Liver (tissue), 9 donors: Measurements from ENCODE around the gene MYH11. TPM values are rescaled to one million over a fixed set of nuclear protein-coding genes. Genes with fewer than 3 reads are reported as not detected.

Experiments
- DNase-seq: peaks from one replicate; pipeline ENCODE4 v3.0.0-alpha.2; 2017; ENCODE audit warnings: low spot score
- H3K27ac ChIP-seq, 2 donors: one replicate each; pipeline ENCODE4 v1.7.0; 2013; ENCODE audit warnings: inconsistent platforms in 2 of 2, low read length in 2 of 2, control low read depth in 1 of 2, low read depth in 1 of 2, mild to moderate bottlenecking in 1 of 2
- H3K27me3 ChIP-seq, 4 donors: one replicate each; pipeline versions ENCODE4 v1.6.1 to v1.7.0; 2013; ENCODE audit warnings: low read length in 3 of 4, inconsistent platforms in 1 of 4, mild to moderate bottlenecking in 1 of 4, moderate library complexity in 1 of 4; ENCODE audit not compliant: control insufficient read depth in 4 of 4, insufficient read depth in 4 of 4
- H3K36me3 ChIP-seq, 4 donors: one replicate each; pipeline versions ENCODE4 v1.6.1 to v1.7.0; 2013; ENCODE audit warnings: low read length in 3 of 4, mild to moderate bottlenecking in 3 of 4, low read depth in 1 of 4, moderate library complexity in 1 of 4; ENCODE audit not compliant: control insufficient read depth in 4 of 4, insufficient read depth in 3 of 4
- H3K4me1 ChIP-seq, 4 donors: one replicate each; pipeline versions ENCODE4 v1.6.1 to v1.7.0; 2013; ENCODE audit warnings: low read length in 3 of 4, mild to moderate bottlenecking in 3 of 4, moderate library complexity in 1 of 4; ENCODE audit not compliant: control insufficient read depth in 4 of 4, insufficient read depth in 4 of 4
- H3K4me3 ChIP-seq, 3 donors: one replicate each; pipeline versions ENCODE4 v1.6.1 to v1.7.0; 2013; ENCODE audit warnings: low read length in 3 of 3, control low read depth in 1 of 3, low read depth in 1 of 3, mild to moderate bottlenecking in 1 of 3
- H3K9ac ChIP-seq, 2 donors: one replicate each; pipeline ENCODE4 v1.7.0; 2013; ENCODE audit warnings: low read length in 2 of 2, mild to moderate bottlenecking in 2 of 2, moderate library complexity in 2 of 2, control low read depth in 1 of 2, low read depth in 1 of 2
- H3K9me3 ChIP-seq, 4 donors: one replicate each; pipeline versions ENCODE4 v1.6.1 to v1.7.0; 2013; ENCODE audit warnings: low read length in 3 of 4; ENCODE audit not compliant: control insufficient read depth in 4 of 4
- EGR1 ChIP-seq, 2 donors: IDR thresholded peaks; 2 replicates each; pipeline ENCODE4 v1.6.1; 2016 to 2018; ENCODE audit warnings: antibody characterized with exemption in 2 of 2, low read depth in 2 of 2
- FOXA1 ChIP-seq: IDR thresholded peaks from 2 replicates; pipeline ENCODE4 v1.6.1; 2016; ENCODE audit warnings: antibody characterized with exemption
- FOXA2 ChIP-seq: IDR thresholded peaks from 2 replicates; pipeline ENCODE4 v1.6.1; 2016; ENCODE audit warnings: antibody characterized with exemption
- GABPA ChIP-seq, 2 donors: IDR thresholded peaks in 1 of 2; conservative IDR thresholded peaks in 1 of 2; 2 replicates each; pipeline ENCODE4 v1.6.1; 2016; ENCODE audit warnings: antibody characterized with exemption in 2 of 2, mild to moderate bottlenecking in 1 of 2, moderate library complexity in 1 of 2
- HNF4A ChIP-seq, 2 donors: conservative IDR thresholded peaks; 2 replicates each; pipeline ENCODE4 v1.6.1; 2016; ENCODE audit warnings: antibody characterized with exemption in 2 of 2, mild to moderate bottlenecking in 2 of 2
- HNF4G ChIP-seq: IDR thresholded peaks from 2 replicates; pipeline ENCODE4 v1.6.1; 2016; ENCODE audit warnings: antibody characterized with exemption
- JUND ChIP-seq, 2 donors: IDR thresholded peaks; 2 replicates each; pipeline ENCODE4 v1.6.1; 2016; ENCODE audit warnings: antibody characterized with exemption in 2 of 2
- NR2F2 ChIP-seq: IDR thresholded peaks from 2 replicates; pipeline ENCODE4 v1.6.1; 2016; ENCODE audit warnings: antibody characterized with exemption
- REST ChIP-seq: IDR thresholded peaks from 2 replicates; pipeline ENCODE4 v1.6.1; 2016; ENCODE audit warnings: antibody characterized with exemption, mild to moderate bottlenecking
- RXRA ChIP-seq, 2 donors: IDR thresholded peaks; 2 replicates each; pipeline ENCODE4 v1.6.1; 2017 to 2018; ENCODE audit warnings: antibody characterized with exemption in 2 of 2, mild to moderate bottlenecking in 1 of 2
- SP1 ChIP-seq: IDR thresholded peaks from 2 replicates; pipeline ENCODE4 v1.6.1; 2018; ENCODE audit warnings: antibody characterized with exemption, mild to moderate bottlenecking
- TAF1 ChIP-seq: conservative IDR thresholded peaks from 2 replicates; pipeline ENCODE4 v1.6.1; 2016; ENCODE audit warnings: antibody characterized with exemption, mild to moderate bottlenecking
- YY1 ChIP-seq: IDR thresholded peaks from 2 replicates; pipeline ENCODE4 v1.6.1; 2016; ENCODE audit warnings: antibody characterized with exemption, mild to moderate bottlenecking
- WGBS: extraction: QIAGEN DNeasy Blood & Tissue Kit; methylation state at CpG from one replicate; pipeline ENCODE4 v1.1.7; 2013; 5-methylcytosine and 5-hydroxymethylcytosine counted together
- polyA plus RNA-seq, 2 donors: library from polyadenylated mRNA; stranded (reverse) in 1 of 2; unstranded in 1 of 2; fragments of 200-250 nt in 1 of 2; fragments of >200 nt in 1 of 2; fragmentation: Nextera tagmentation in 1 of 2; extraction: Ambion mirVana in 1 of 2; gene quantifications; one replicate each; pipeline versions ENCODE4 v1.2.1 to v1.2.3, GENCODE V29; 2013 to 2015
- total RNA-seq, 2 donors: library from RNA; depleted of rRNA; stranded (reverse); fragments of >200 nt; gene quantifications; one replicate each; pipeline ENCODE4 v1.2.3, GENCODE V29; 2014
- TF ChIP-seq, protein P1 (sequence below): IDR thresholded peaks from 2 replicates; pipeline ENCODE4 v1.6.1; 2016; ENCODE audit warnings: antibody characterized with exemption
- TF ChIP-seq, protein P2 (sequence below): IDR thresholded peaks from 2 replicates; pipeline ENCODE4 v1.6.1; 2016; ENCODE audit warnings: antibody characterized with exemption
- TF ChIP-seq, protein P3 (sequence below): IDR thresholded peaks from 2 replicates; pipeline ENCODE4 v1.6.1; 2016; ENCODE audit warnings: antibody characterized with exemption
- donor health status: healthy.
- donor health status: healthy.
- donor health status: healthy.
- donor health status: healthy.
- donor health status: healthy.

MYH11 gene
- total and polyA plus RNA-seq, 4 donors = 0.51 to 33.7 (median 4.0) TPM

DNA sequence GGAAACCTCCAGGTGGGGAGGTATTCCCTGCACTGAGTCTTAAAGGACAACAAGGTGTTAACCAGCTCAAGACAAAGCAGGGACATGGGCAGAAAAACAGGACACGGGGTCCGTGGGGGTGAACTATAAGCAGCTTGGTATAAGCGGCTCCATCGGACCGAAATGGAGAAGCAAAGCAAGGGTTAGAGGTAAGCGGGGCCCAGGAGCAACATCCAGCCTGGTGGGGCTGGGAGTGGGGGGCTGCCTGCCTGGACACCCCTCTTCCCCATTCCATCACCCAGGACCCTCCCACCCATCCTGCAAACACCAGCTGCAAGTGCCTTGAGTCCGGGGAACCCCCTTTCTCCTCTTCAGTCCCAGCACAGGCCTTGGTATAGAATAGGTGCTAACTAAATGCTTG is 29.5 kb downstream of the MYH11 start:
- Histone ChIP-seq H3K4me1 (no peaks in the 10 kb centered on the region), H3K9me3 (no peaks in the 10 kb centered on the region), H3K27ac (no peak overlapping the region), H3K9ac (no peak overlapping the region), H3K36me3 (no peaks in the 10 kb centered on the region), H3K27me3 (no peaks in the 10 kb centered on the region), H3K4me3 (no peak overlapping the region)
- no peak for TF ChIP-seq JUND (IDR thresholded peaks at IDR 0.05)
- DNase-seq = no peak
- WGBS = 96% methylated on average over 7 of the region's 7 CpGs

DNA sequence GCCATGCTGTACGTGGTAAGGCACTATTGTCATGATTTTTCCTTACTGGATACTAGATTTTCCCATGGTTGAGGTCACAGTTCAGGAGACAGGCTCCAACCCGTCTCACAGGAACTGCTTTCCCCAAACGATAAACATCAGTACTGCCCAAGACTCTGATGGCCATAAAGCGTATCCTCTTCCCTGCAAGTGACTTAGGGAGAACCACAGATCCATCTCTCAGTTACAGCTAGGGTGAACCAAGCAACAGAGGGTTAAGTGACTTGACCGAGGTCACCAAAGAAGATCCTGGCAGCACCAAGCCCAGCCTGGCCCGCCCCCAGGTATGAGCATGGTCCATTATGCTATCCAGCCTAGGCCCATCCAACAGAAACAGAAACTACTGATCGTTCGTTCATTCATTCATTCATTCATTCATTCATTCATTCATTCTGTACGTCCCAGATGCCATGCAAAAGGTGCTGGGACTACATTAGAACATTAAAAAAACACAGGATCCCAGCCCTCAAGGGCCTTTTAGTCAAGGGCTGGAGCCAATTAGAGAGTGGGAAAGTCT is 31.0 kb downstream of the MYH11 start:
- Histone ChIP-seq H3K9ac (no peak overlapping the region), H3K9me3 (no peaks in the 10 kb centered on the region), H3K4me3 (no peak overlapping the region), H3K27ac (no peak overlapping the region), H3K27me3 (no peaks in the 10 kb centered on the region), H3K4me1 (no peaks in the 10 kb centered on the region), H3K36me3 (no peaks in the 10 kb centered on the region)
- WGBS = 70% methylated on average over 9 of the region's 9 CpGs
- no peak for DNase-seq
- TF ChIP-seq SP1 = no peak
- no peak for TF ChIP-seq GABPA (IDR thresholded peaks at IDR 0.05 in 1 of 2, conservative IDR thresholded peaks at IDR 0.05 in 1 of 2)

DNA sequence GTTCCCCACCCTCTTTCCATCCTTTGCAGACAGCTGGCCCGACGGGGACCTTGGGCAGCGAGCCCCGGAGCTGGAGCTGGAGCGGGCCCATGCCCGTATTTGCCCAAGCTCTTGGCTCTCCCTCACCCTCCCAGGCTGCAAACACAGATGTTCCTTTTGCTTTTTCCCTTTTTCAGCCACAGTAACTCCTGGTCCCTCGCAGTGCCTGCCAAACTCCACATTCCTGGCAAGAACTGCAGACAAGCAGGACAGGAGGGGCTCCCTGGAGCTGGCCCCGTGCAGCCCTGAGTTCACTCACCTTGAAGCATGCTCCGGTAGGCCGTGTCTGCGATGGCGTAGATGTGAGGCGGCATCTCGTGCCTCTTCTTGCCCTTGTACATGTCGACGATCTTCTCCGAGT is 33.9 kb downstream of the MYH11 start:
- Histone ChIP-seq H3K27ac (no peak overlapping the region), H3K4me1 (no peaks in the 10 kb centered on the region), H3K36me3 (no peaks in the 10 kb centered on the region), H3K9ac (no peak overlapping the region), H3K27me3 (no peaks in the 10 kb centered on the region), H3K9me3 (no peaks in the 10 kb centered on the region), H3K4me3 (no peak overlapping the region)
- no peak for DNase-seq
- TF ChIP-seq FOXA1 (no peak), YY1 (no peak), EGR1 (IDR thresholded peaks at IDR 0.05; ENCODE audit: low read depth in 2 of 2) (no peak), JUND (IDR thresholded peaks at IDR 0.05) (no peak), REST (no peak), FOXA2 (no peak), HNF4A (conservative IDR thresholded peaks at IDR 0.05) (no peak), RXRA (IDR thresholded peaks at IDR 0.05) (no peak), NR2F2 (no peak), HNF4G (no peak), TAF1 (no peak)
- TF ChIP-seq, protein P1, sequence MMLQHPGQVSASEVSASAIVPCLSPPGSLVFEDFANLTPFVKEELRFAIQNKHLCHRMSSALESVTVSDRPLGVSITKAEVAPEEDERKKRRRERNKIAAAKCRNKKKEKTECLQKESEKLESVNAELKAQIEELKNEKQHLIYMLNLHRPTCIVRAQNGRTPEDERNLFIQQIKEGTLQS = no peak
- TF ChIP-seq, protein P2, sequence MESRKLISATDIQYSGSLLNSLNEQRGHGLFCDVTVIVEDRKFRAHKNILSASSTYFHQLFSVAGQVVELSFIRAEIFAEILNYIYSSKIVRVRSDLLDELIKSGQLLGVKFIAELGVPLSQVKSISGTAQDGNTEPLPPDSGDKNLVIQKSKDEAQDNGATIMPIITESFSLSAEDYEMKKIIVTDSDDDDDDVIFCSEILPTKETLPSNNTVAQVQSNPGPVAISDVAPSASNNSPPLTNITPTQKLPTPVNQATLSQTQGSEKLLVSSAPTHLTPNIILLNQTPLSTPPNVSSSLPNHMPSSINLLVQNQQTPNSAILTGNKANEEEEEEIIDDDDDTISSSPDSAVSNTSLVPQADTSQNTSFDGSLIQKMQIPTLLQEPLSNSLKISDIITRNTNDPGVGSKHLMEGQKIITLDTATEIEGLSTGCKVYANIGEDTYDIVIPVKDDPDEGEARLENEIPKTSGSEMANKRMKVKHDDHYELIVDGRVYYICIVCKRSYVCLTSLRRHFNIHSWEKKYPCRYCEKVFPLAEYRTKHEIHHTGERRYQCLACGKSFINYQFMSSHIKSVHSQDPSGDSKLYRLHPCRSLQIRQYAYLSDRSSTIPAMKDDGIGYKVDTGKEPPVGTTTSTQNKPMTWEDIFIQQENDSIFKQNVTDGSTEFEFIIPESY = no peak
- TF ChIP-seq, protein P3, sequence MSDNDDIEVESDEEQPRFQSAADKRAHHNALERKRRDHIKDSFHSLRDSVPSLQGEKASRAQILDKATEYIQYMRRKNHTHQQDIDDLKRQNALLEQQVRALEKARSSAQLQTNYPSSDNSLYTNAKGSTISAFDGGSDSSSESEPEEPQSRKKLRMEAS = no peak
- 73% methylated on average over 17 of the region's 17 CpGs for whole genome bisulfite sequencing
